IMR-90 (cell line): ENCODE measurements around the gene FOXK1. TPM values are rescaled to one million over a fixed set of nuclear protein-coding genes. Genes with fewer than 3 reads are reported as not detected.

Source experiments
- ATAC-seq: fragments of 200-7000 bp; cut with Tn5 transposase; 2 replicates; pipeline ENCODE4 v1.9.1; 2020; ENCODE audit warnings: low read depth, mild to moderate bottlenecking, moderate library complexity
- BruUV-seq: library from RNA; stranded (reverse); fragments of 400-500 nt; replicated peaks from 2 replicates; lab custom pipeline; 2021; lab: Mats Ljungman, UMichigan
- CTCF ChIA-PET: fragments of 300-600 bp; formaldehyde crosslinking; extraction: SDS; loops from one replicate; lab custom pipeline; 2021; ENCODE audit warnings: antibody characterized with exemption; lab: Yijun Ruan, JAX
- POLR2A ChIA-PET: fragments of 300-600 bp; sonication (Branson Sonifier 250); formaldehyde crosslinking; loops from one replicate; lab custom pipeline; 2022; ENCODE audit warnings: antibody characterized with exemption; ENCODE audit not compliant: unreplicated experiment; lab: Charles Lee
- DNase-seq: peaks from one replicate; pipeline ENCODE4 v3.0.0; 2013
- H2AFZ ChIP-seq: replicated peaks from 2 replicates; pipeline ENCODE3; 2013; ENCODE audit warnings: low read length, mild to moderate bottlenecking; ENCODE audit not compliant: poor library complexity
- H2AK5ac ChIP-seq: 2 replicates; pipeline ENCODE4 v1.6.1; 2013; ENCODE audit warnings: low read depth, low read length, inconsistent platforms
- H2AK9ac ChIP-seq: replicated peaks from 2 replicates; pipeline ENCODE3; 2013; ENCODE audit warnings: mild to moderate bottlenecking, low read depth, low read length, moderate library complexity; ENCODE audit not compliant: poor library complexity
- H2BK120ac ChIP-seq: 2 replicates; pipeline ENCODE4 v1.6.1; 2013; ENCODE audit warnings: low read depth, low read length, inconsistent platforms
- H2BK15ac ChIP-seq: 3 replicates; pipeline ENCODE4 v1.6.1; 2013; ENCODE audit warnings: low read depth, low read length, inconsistent platforms
- H2BK20ac ChIP-seq: 2 replicates; pipeline ENCODE4 v1.6.1; 2013; ENCODE audit warnings: low read depth, mild to moderate bottlenecking, inconsistent platforms, low read length, moderate library complexity
- H2BK5ac ChIP-seq: 2 replicates; pipeline ENCODE4 v1.6.1; 2013; ENCODE audit warnings: mild to moderate bottlenecking, low read depth, low read length, inconsistent platforms; ENCODE audit not compliant: poor library complexity, severe bottlenecking
- H3K14ac ChIP-seq: replicated peaks from 2 replicates; pipeline ENCODE4 v1.6.1; 2013; ENCODE audit warnings: low read depth, low read length, inconsistent platforms
- H3K18ac ChIP-seq: 2 replicates; pipeline ENCODE4 v1.6.1; 2013; ENCODE audit warnings: low read depth, low read length, control low read depth
- H3K23ac ChIP-seq: 2 replicates; pipeline ENCODE4 v1.6.1; 2013; ENCODE audit warnings: low read depth, low read length, inconsistent platforms
- H3K27ac ChIP-seq: 2 replicates; pipeline ENCODE4 v1.5.1; 2013; ENCODE audit warnings: mild to moderate bottlenecking, control low read depth, low read length; ENCODE audit not compliant: insufficient read depth
- H3K27me3 ChIP-seq: 2 replicates; pipeline ENCODE4 v1.6.1; 2013; ENCODE audit warnings: low read length; ENCODE audit not compliant: control insufficient read depth, insufficient read depth
- H3K36me3 ChIP-seq: 2 replicates; pipeline ENCODE4 v1.6.1; 2013; ENCODE audit warnings: low read length, mixed read lengths; ENCODE audit not compliant: control insufficient read depth, insufficient read depth
- H3K4ac ChIP-seq: 2 replicates; pipeline ENCODE4 v1.6.1; 2013; ENCODE audit warnings: low read depth, low read length, inconsistent platforms
- H3K4me1 ChIP-seq: 2 replicates; pipeline ENCODE4 v1.6.1; 2013; ENCODE audit warnings: low read length, mixed read lengths; ENCODE audit not compliant: control insufficient read depth, insufficient read depth
- H3K4me2 ChIP-seq: 2 replicates; pipeline ENCODE4 v1.6.1; 2013; ENCODE audit warnings: low read depth, mild to moderate bottlenecking, control low read depth, low read length, moderate library complexity
- H3K4me3 ChIP-seq: 2 replicates; pipeline ENCODE4 v1.5.1; 2013; ENCODE audit warnings: low read depth, mild to moderate bottlenecking, control low read depth, low read length, moderate library complexity; ENCODE audit not compliant: insufficient read depth
- H3K56ac ChIP-seq: 2 replicates; pipeline ENCODE4 v1.6.1; 2013; ENCODE audit warnings: low read length, inconsistent platforms; ENCODE audit not compliant: insufficient read depth; ENCODE audit errors: extremely low read depth
- H3K79me1 ChIP-seq, 2 experiments: 2 replicates each; pipeline ENCODE4 v1.6.1; 2013; ENCODE audit warnings: low read length in 2 of 2, inconsistent platforms in 1 of 2, low read depth in 1 of 2
- H3K9ac ChIP-seq: 2 replicates; pipeline ENCODE4 v1.6.1; 2013; ENCODE audit warnings: low read depth, low read length, control low read depth
- H3K9me1 ChIP-seq: 2 replicates; pipeline ENCODE4 v1.6.1; 2013; ENCODE audit warnings: low read length, inconsistent platforms; ENCODE audit not compliant: insufficient read depth
- H3K9me3 ChIP-seq: 2 replicates; pipeline ENCODE4 v1.6.1; 2013; ENCODE audit warnings: low read length; ENCODE audit not compliant: control insufficient read depth, insufficient read depth
- H4K20me1 ChIP-seq: 2 replicates; pipeline ENCODE4 v1.6.1; 2013; ENCODE audit warnings: low read length, inconsistent platforms; ENCODE audit not compliant: insufficient read depth
- H4K5ac ChIP-seq: 2 replicates; pipeline ENCODE4 v1.6.1; 2013; ENCODE audit warnings: mild to moderate bottlenecking, low read depth, low read length, control low read depth
- H4K8ac ChIP-seq, 2 experiments: 2 replicates each; pipeline ENCODE4 v1.6.1; 2013; ENCODE audit warnings: low read depth in 2 of 2, low read length in 2 of 2, control low read depth in 1 of 2, inconsistent platforms in 1 of 2
- H4K91ac ChIP-seq: 2 replicates; pipeline ENCODE4 v1.6.1; 2013; ENCODE audit warnings: low read depth, low read length, inconsistent platforms; ENCODE audit not compliant: insufficient read depth
- BHLHE40 ChIP-seq: fragments of 150-350 bp; IDR thresholded peaks from 2 replicates; pipeline ENCODE4 v1.6.1; 2016; ENCODE audit warnings: mild to moderate bottlenecking, low read depth, low read length
- CEBPB ChIP-seq: IDR thresholded peaks from 2 replicates; pipeline ENCODE4 v1.6.1; 2012; ENCODE audit warnings: low read depth, low read length, improper control_type of control experiment
- CHD1 ChIP-seq: IDR thresholded peaks from 2 replicates; pipeline ENCODE4 v1.6.1; 2012; ENCODE audit warnings: low read depth, low read length, improper control_type of control experiment
- CTCF ChIP-seq: conservative IDR thresholded peaks from 2 replicates; pipeline ENCODE4 v1.5.1; 2012; ENCODE audit warnings: mild to moderate bottlenecking, low read depth, low read length, improper control_type of control experiment
- FOS ChIP-seq: fragments of 150-350 bp; IDR thresholded peaks from 2 replicates; pipeline ENCODE4 v1.6.1; 2016; ENCODE audit warnings: low read depth, low read length
- MAFK ChIP-seq: IDR thresholded peaks from 2 replicates; pipeline ENCODE4 v1.6.1; 2012; ENCODE audit warnings: low read depth, low read length, improper control_type of control experiment
- MAZ ChIP-seq: IDR thresholded peaks from 2 replicates; pipeline ENCODE4 v1.6.1; 2012; ENCODE audit warnings: low read depth, mild to moderate bottlenecking, low read length, improper control_type of control experiment, moderate library complexity, borderline replicate concordance
- MXI1 ChIP-seq: IDR thresholded peaks from 2 replicates; pipeline ENCODE4 v1.6.1; 2012; ENCODE audit warnings: low read depth, mild to moderate bottlenecking, low read length, moderate library complexity, borderline replicate concordance
- NFE2L2 ChIP-seq: fragments of 150-350 bp; IDR thresholded peaks from 2 replicates; pipeline ENCODE4 v1.6.1; 2016; ENCODE audit warnings: low read depth, mild to moderate bottlenecking, low read length
- POLR2A ChIP-seq: IDR thresholded peaks from 2 replicates; pipeline ENCODE4 v1.6.1; 2012; ENCODE audit warnings: mild to moderate bottlenecking, low read depth, low read length
- RCOR1 ChIP-seq: IDR thresholded peaks from 2 replicates; pipeline ENCODE4 v1.6.1; 2012; ENCODE audit warnings: mild to moderate bottlenecking, low read length, improper control_type of control experiment; ENCODE audit not compliant: insufficient replicate concordance
- RFX5 ChIP-seq: IDR thresholded peaks from 2 replicates; pipeline ENCODE4 v1.8.0; 2012; ENCODE audit warnings: low read depth, mild to moderate bottlenecking, low read length, moderate library complexity
- WGBS, 2 experiments: methylation state at CpG; one replicate each; pipeline versions ENCODE4 v1.1.5 to v1.1.7; 2013; ENCODE audit warnings: missing lambda C conversion rate in 2 of 2; ENCODE audit not compliant: insufficient read length in 1 of 2; ENCODE audit errors: extremely low coverage in 2 of 2; 5-methylcytosine and 5-hydroxymethylcytosine counted together
- dilution Hi-C: fragments of 300-500 bp; cut with HindIII; formaldehyde crosslinking; loops from one replicate; pipeline ENCODE4 v1.14.3; 2018; ENCODE audit warnings: low sequenced_read_pairs; ENCODE audit not compliant: unreplicated experiment
- in situ Hi-C: fragments of 300-500 bp; cut with MboI; formaldehyde crosslinking; loops from 3 replicates; pipeline ENCODE4 v1.14.3; 2019; ENCODE audit warnings: low sequenced_read_pairs, inconsistent platforms, mixed read lengths
- intact Hi-C: fragments of 100-400 bp; cut with micrococcal nuclease; formaldehyde crosslinking; loops from 2 replicates; pipeline ENCODE4 v1.10.0; 2022
- polyA plus RNA-seq, 3 experiments: library from polyadenylated mRNA; depleted of rRNA; stranded (reverse); fragments of >200 nt; gene quantifications; 2 replicates each; pipeline ENCODE4 v1.2.3, GENCODE V29; 2012; ENCODE audit warnings: low replicate concordance in 1 of 3
- total RNA-seq: library from RNA; depleted of rRNA; stranded (reverse); fragments of >200 nt; gene quantifications from 2 replicates; pipeline ENCODE4 v1.2.3, GENCODE V29; 2012

The FOXK1 gene
- total and polyA plus RNA-seq, 2 of the 4 experiments (the other 2 are of a cell fraction) = 4.3 to 8.8 TPM

- no peaks in the 10 kb centered on the region for H3K27me3 ChIP-seq
- in situ Hi-C loops (loop anchor here (25.0 kb wide), 1 partner anchor 1901 kb away; no protein-coding TSS in a partner anchor), intact Hi-C loops (no loop called here), dilution Hi-C loops (no loop called here)
- H3K56ac ChIP-seq = no peak overlapping the region
- H3K18ac ChIP-seq = no peak overlapping the region
- H3K79me1 ChIP-seq = peaks cover 3 to 36% of the 10 kb centered on the region in 2 experiments; a peak in 3 of 4 replicates
- ChIA-PET POLR2A (no interaction called here), CTCF (no interaction called here)
- no peak overlapping the region for H3K9ac ChIP-seq
- TF ChIP-seq CEBPB (no peak), RFX5 (no peak), FOS (no peak), CHD1 (no peak), NFE2L2 (no peak), MXI1 (no peak), CTCF (no peak), RCOR1 (no peak), MAZ (no peak), BHLHE40 (no peak), MAFK (no peak), POLR2A (no peak)
- peaks cover 15% of the 10 kb centered on the region for H4K20me1 ChIP-seq
- H3K9me1 ChIP-seq = no peaks in the 10 kb centered on the region
- no peak for ATAC-seq
- H4K91ac ChIP-seq = no peak overlapping the region
- H3K36me3 ChIP-seq = peaks cover 82% of the 10 kb centered on the region
- H3K9me3 ChIP-seq = no peaks in the 10 kb centered on the region
- H3K4ac ChIP-seq = no peak overlapping the region
- H3K14ac ChIP-seq = no peak overlapping the region
- WGBS, 2 experiments = 95% methylated on average over 21 of the region's 32 CpGs; no CpG with 5 or more reads in 1 of the 2 experiments
- H3K23ac ChIP-seq = no peak overlapping the region
- no peak for DNase-seq
- no peak overlapping the region for H2BK5ac ChIP-seq
- no peak overlapping the region for H2BK20ac ChIP-seq
- no peak overlapping the region for H3K4me2 ChIP-seq
- H2AK5ac ChIP-seq = no peak overlapping the region
- no peak overlapping the region for H3K27ac ChIP-seq
- no peaks in the 10 kb centered on the region for H3K4me1 ChIP-seq
- no peak overlapping the region for H2AK9ac ChIP-seq
- no peak overlapping the region for H3K4me3 ChIP-seq
- no peak overlapping the region for H2AFZ ChIP-seq
- no peak overlapping the region for H4K8ac ChIP-seq
- no peak overlapping the region for H2BK15ac ChIP-seq
- no peak overlapping the region for H2BK120ac ChIP-seq
- no peak overlapping the region for H4K5ac ChIP-seq
- no TSS peak for BruUV-seq
These were observed 81.1 kb downstream of the FOXK1 start for GRCh38 chr7:4763091-4763793.
